Hepatic stellate cell (primary cell): ENCODE data around the gene CRYL1.

ENCODE experiments used
- DNase-seq: peaks from one replicate; pipeline ENCODE4 v3.0.0; 2011; ENCODE audit warnings: low spot score

Gene CRYL1

GRCh38 chr13:20398459-20398858, 127.2 kb downstream of the CRYL1 start:
- DNase-seq, result no peak

DNA sequence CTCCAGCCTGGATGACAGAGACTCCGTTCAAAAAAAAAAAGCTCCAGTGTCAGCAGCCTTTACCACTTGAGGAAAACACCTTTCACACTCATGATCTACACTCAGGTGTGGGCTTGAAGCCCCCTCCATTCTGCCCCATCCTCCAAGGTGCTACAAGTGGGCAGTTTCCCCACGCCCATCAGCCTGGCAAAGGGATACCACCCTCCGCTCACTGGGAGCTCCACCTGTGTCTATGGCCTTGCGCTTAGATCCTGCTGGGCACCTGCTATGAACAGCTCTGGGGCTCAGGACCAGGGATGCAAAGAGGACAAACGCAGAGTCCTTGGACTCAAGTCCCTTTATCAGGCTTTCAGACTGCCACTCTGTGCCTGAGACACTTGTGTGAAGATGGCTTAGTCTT, 127.8 kb downstream of the CRYL1 start:
- DNase-seq, result no peak

GRCh38 chr13:20395061-20395916, 130.4 kb downstream of the CRYL1 start:
- DNase-seq, result no peak

GRCh38 chr13:20394506-20394905, 131.2 kb downstream of the CRYL1 start:
- DNase-seq, result no peak

DNA sequence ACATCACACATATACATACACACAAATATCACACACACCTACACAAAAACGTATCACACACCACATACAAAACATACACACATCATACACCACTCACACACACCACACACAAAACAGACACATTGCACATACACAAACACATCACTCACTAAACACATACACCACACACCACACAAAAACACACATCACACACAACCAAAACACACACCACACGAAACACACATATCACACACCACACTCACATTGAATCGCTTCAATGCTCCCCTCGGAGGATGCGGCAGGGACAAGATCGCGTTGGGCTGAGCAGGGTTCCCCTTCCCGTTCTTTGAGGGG, 131.5 kb downstream of the CRYL1 start:
- no peak for DNase-seq

- no peak for DNase-seq
Measured at GRCh38 chr13:20393273-20394168, 132.1 kb downstream of the CRYL1 start.

DNA sequence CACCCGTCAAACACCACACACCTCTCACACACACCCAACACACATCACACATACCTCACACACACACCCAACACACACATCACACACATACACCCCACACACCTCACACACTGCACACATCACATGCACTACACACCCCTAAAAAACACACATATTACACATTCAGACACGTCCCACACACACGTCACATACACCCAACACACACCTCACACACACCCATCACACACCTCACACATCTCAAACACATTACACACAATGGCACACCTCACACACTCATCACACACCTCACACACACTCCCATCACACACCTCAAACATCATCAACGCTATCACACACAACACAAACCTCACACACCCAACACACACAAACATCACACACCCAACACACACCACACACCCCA, 133.1 kb downstream of the CRYL1 start:
- DNase-seq, result no peak

GRCh38 chr13:20391597-20392452, 133.8 kb downstream of the CRYL1 start:
- no peak for DNase-seq

GRCh38 chr13:20390526-20391175, 135.0 kb downstream of the CRYL1 start:
- peak; percentile 47 for DNase-seq

GRCh38 chr13:20389696-20390525, 135.7 kb downstream of the CRYL1 start:
- DNase-seq, result no peak

DNA sequence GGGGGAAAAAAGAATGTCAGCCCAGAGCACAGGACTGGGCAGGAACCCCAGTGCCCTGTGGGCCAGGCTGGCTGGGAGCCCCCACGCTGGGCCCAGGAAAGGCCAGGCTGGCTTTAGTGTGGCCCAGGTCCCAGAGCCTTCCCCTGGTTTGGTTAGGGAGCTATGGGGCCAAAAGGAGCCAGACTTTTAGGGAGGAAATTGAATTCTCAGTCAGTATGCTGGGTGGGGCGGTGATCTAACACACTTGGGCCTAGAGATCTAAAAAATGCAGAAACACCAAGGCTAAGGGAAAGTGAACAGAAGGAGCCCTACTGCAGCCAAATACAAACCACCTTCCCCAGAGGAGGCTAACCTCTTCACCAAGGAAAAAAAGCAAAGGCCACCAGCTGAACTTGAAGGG, 137.5 kb downstream of the CRYL1 start:
- DNase-seq, result no peak

GRCh38 chr13:20387441-20387971, 138.2 kb downstream of the CRYL1 start:
- no peak for DNase-seq

DNA sequence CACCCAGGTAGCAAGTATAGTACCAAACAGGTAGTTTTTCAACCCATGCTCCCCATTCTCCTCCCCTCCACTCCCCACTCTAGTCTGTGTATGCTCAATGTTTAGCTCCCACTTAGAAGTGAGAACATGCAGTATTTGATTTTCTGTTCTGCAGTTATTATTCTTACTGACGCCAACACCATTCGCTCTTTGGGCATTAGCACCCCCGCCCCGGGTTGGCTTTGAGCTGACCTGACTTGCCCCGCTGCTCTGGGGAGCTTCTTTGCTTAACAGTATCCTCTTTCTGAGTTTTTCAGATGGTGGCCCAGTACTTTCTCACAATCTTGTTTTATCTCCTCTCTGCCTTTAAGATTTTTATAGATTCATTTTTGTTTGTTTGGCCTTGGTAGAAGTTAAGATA, 138.7 kb downstream of the CRYL1 start:
- no peak for DNase-seq

DNA sequence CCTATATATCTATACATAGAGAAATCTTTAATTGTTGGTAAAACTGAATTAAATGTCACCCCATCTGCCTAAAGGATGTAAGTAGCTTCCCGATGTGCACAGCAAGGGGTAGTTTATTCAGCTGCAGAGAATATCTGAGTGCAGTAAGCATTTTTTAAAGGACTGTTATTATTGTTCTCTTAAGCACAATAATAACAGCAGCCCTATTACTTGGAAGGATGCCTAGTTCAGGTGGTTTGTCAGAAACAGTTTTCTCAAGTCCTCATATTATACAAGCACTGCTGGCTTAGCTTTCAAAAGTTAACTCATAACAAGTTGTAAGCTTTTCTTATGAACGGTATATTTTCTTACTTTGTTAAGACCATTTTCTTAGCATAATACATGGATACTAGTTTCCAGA, 142.6 kb downstream of the CRYL1 start:
- no peak for DNase-seq

DNA sequence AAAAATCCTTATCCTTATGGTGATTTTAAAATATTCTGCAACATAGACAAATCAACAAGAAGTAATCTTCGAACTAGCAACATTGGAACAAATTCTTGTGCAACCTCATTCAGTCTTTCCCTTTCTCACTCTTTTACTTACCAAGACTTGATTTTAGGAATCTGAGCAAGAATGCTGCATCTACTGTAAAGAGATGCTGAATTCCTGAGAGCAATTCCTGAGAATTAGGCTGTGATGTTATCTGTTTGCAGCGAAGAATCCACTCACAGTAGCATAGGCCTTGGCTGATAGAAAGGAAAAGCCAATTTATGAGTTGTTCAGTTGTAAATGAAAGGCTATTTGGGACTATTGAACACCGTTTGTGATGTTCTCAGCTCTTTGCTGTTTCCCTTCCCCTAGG, 144.3 kb downstream of the CRYL1 start:
- DNase-seq, result no peak

- no peak for DNase-seq
Measured at GRCh38 chr13:20378721-20379120, 146.9 kb downstream of the CRYL1 start.

- no peak for DNase-seq
Measured at GRCh38 chr13:20377720-20378119, 147.9 kb downstream of the CRYL1 start.

GRCh38 chr13:20375871-20376270, 149.8 kb downstream of the CRYL1 start:
- no peak for DNase-seq

GRCh38 chr13:20373861-20374260, 151.8 kb downstream of the CRYL1 start:
- no peak for DNase-seq

- no peak for DNase-seq
Measured at GRCh38 chr13:20371825-20372224, 153.8 kb downstream of the CRYL1 start.
